Vagina (tissue), 2 donors: ENCODE results near the gene DCLK2. TPM values are rescaled to one million over a fixed set of nuclear protein-coding genes. Genes with fewer than 3 reads are reported as not detected.

Source experiments
- DNase-seq, 2 donors: peaks; one replicate each; pipeline ENCODE4 v3.0.0-alpha.2; 2017; ENCODE audit errors: extremely low spot score in 2 of 2
- H3K27ac ChIP-seq: fragments of 200-600 bp; sonication (generic); one replicate; pipeline ENCODE4 v1.5.1; 2019
- H3K27me3 ChIP-seq: fragments of 200-600 bp; sonication (generic); one replicate; pipeline ENCODE4 v1.5.1; 2019
- H3K36me3 ChIP-seq, 2 donors: fragments of 200-600 bp; sonication (generic); one replicate each; pipeline ENCODE4 v1.5.1; 2017 to 2019
- H3K4me1 ChIP-seq: fragments of 200-600 bp; sonication (generic); one replicate; pipeline ENCODE4 v1.5.1; 2019
- H3K4me3 ChIP-seq, 2 donors: fragments of 200-600 bp; sonication (generic); 1 replicate in 1 of 2; 2 replicates in 1 of 2; pipeline ENCODE4 v1.5.1; 2016 to 2019
- H3K9me3 ChIP-seq: fragments of 200-600 bp; sonication (generic); one replicate; pipeline ENCODE4 v1.5.1; 2019
- POLR2A ChIP-seq, 2 donors: fragments of 450-650 bp; IDR thresholded peaks; one replicate each; pipeline ENCODE4 v1.6.1; 2017; ENCODE audit warnings: antibody characterized with exemption in 2 of 2, mild to moderate bottlenecking in 2 of 2, moderate library complexity in 2 of 2
- POLR2AphosphoS5 ChIP-seq, 2 donors: sonication (generic); formaldehyde crosslinking; IDR thresholded peaks; one replicate each; pipeline ENCODE4 v1.9.0; 2017; ENCODE audit warnings: antibody characterized with exemption in 2 of 2, mild to moderate bottlenecking in 2 of 2, low read depth in 1 of 2; ENCODE audit not compliant: insufficient read depth in 1 of 2
- intact Hi-C: fragments of 100-400 bp; cut with DNase I; formaldehyde crosslinking; loops from one replicate; pipeline ENCODE4 v1.15.1; 2023
- total RNA-seq: library from RNA; depleted of rRNA; stranded (reverse); fragments of >200 nt; gene quantifications from one replicate; pipeline ENCODE4 v1.2.3, GENCODE V29; 2016
- TF ChIP-seq, protein P1 (sequence below), 3 experiments: fragments of 450-650 bp in 2 of 3; fragments of 200-600 bp in 1 of 3; sonication (generic) in 1 of 3; IDR thresholded peaks; one replicate each; pipeline ENCODE4 v1.5.1; 2017 to 2019; ENCODE audit warnings: antibody characterized with exemption in 3 of 3, mild to moderate bottlenecking in 2 of 3, moderate library complexity in 2 of 3

DCLK2 gene
- total RNA-seq, 1 donor from 2014 or later = 5.9 TPM

DNA sequence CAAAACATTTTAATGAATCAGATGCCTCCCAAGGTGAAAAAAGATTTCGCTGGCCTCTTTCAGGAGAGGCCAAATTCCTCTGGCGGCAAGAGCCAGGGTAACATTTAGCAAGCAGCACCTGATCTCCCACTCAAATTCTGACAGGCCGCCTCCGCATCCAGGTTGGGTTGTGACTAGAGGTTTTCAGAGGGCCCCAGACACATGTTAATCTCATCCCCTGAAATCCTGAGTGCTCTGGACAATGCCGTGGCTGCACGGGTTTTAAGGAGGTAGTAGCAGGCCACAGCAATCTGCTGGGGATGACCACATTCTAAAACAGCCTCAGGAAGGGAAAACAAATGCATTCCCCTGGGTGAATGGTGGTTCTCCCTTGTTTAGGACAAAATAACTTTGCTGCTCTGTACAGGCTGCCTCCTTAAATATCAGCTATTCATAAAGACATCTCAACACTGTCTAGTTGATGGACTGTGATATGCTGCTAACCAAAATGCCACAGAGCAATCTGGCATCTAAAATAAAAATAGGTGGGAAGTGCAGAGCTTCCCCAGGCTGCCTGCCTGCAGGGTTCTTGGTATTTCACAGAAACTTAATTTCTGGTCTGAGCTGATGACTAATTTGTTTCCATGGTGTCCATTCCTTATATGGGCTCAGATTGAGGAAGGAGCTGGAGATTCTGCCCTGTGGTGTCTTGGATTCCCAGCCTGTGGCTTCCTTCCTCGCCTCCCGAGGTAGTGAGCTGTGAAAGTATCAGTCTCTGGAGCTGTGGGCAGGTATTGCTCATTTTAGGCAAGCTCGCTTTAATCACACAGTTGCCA lies 202.0 kb downstream of the DCLK2 start:
- no peak for DNase-seq
- intact Hi-C loops = no loop called here
- Histone ChIP-seq H3K36me3 (peaks cover 0 to 26% of the 10 kb centered on the region in 2 donors), H3K27ac (no peak overlapping the region), H3K4me3 (no peak overlapping the region), H3K4me1 (no peaks in the 10 kb centered on the region), H3K27me3 (no peaks in the 10 kb centered on the region), H3K9me3 (no peaks in the 10 kb centered on the region)
- TF ChIP-seq POLR2AphosphoS5 (IDR thresholded peaks at IDR 0.05; ENCODE audit: insufficient read depth in 1 of 2, low read depth in 1 of 2) = no peak
- TF ChIP-seq, protein P1, sequence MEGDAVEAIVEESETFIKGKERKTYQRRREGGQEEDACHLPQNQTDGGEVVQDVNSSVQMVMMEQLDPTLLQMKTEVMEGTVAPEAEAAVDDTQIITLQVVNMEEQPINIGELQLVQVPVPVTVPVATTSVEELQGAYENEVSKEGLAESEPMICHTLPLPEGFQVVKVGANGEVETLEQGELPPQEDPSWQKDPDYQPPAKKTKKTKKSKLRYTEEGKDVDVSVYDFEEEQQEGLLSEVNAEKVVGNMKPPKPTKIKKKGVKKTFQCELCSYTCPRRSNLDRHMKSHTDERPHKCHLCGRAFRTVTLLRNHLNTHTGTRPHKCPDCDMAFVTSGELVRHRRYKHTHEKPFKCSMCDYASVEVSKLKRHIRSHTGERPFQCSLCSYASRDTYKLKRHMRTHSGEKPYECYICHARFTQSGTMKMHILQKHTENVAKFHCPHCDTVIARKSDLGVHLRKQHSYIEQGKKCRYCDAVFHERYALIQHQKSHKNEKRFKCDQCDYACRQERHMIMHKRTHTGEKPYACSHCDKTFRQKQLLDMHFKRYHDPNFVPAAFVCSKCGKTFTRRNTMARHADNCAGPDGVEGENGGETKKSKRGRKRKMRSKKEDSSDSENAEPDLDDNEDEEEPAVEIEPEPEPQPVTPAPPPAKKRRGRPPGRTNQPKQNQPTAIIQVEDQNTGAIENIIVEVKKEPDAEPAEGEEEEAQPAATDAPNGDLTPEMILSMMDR (IDR thresholded peaks at IDR 0.05) = no peak
- TF ChIP-seq POLR2A (IDR thresholded peaks at IDR 0.05) = no peak

DNA sequence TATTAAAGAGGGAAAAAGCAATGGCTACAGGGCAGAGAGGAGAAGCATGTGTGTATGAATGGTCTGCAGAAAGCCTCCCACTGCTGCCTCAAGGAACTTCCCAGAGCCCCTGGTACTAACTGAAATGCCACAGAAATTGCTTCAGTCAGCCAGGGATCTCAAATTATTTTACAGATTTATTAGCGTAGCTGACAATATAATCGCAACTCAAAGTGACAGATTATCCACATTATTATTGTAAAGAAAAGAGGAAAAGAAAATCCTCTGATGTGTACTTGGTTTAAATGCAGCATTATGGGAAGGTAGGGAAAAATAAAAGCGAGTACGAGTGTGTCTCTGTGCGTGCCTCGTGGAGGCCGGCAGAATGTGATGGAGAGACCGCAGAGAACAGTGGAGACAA lies 202.7 kb downstream of the DCLK2 start:
- Histone ChIP-seq H3K4me3 (no peak overlapping the region), H3K27me3 (no peaks in the 10 kb centered on the region), H3K4me1 (no peaks in the 10 kb centered on the region), H3K36me3 (peaks cover 0 to 26% of the 10 kb centered on the region in 2 donors), H3K27ac (no peak overlapping the region), H3K9me3 (no peaks in the 10 kb centered on the region)
- no peak for DNase-seq
- TF ChIP-seq, protein P1 (IDR thresholded peaks at IDR 0.05) = no peak
- TF ChIP-seq POLR2AphosphoS5 (IDR thresholded peaks at IDR 0.05; ENCODE audit: insufficient read depth in 1 of 2, low read depth in 1 of 2) = no peak
- intact Hi-C loops = no loop called here

GRCh38 chr4:150283689-150284088 lies 205.4 kb downstream of the DCLK2 start:
- no peak for TF ChIP-seq POLR2A (IDR thresholded peaks at IDR 0.05)
- no peak for TF ChIP-seq POLR2AphosphoS5 (IDR thresholded peaks at IDR 0.05; ENCODE audit: insufficient read depth in 1 of 2, low read depth in 1 of 2)
- TF ChIP-seq, protein P1 (IDR thresholded peaks at IDR 0.05) = no peak
- H3K4me3 ChIP-seq = no peak overlapping the region
- no peaks in the 10 kb centered on the region for H3K27me3 ChIP-seq
- peaks cover 0 to 14% of the 10 kb centered on the region in 2 donors for H3K36me3 ChIP-seq
- no peak overlapping the region for H3K27ac ChIP-seq
- H3K9me3 ChIP-seq = no peaks in the 10 kb centered on the region
- H3K4me1 ChIP-seq = no peaks in the 10 kb centered on the region
- no peak for DNase-seq
- intact Hi-C loops = no loop called here

- no peak for TF ChIP-seq POLR2AphosphoS5 (IDR thresholded peaks at IDR 0.05; ENCODE audit: insufficient read depth in 1 of 2, low read depth in 1 of 2)
- TF ChIP-seq POLR2A (IDR thresholded peaks at IDR 0.05) = no peak
- TF ChIP-seq, protein P1 (IDR thresholded peaks at IDR 0.05) = no peak
- intact Hi-C loops = no loop called here
These were observed 208.4 kb downstream of the DCLK2 start for GRCh38 chr4:150286656-150287055.

GRCh38 chr4:150289198-150289597 lies 211.0 kb downstream of the DCLK2 start:
- no peak overlapping the region for H3K4me3 ChIP-seq
- H3K27me3 ChIP-seq = no peaks in the 10 kb centered on the region
- no peak for DNase-seq
- no peaks in the 10 kb centered on the region for H3K9me3 ChIP-seq
- no peak overlapping the region for H3K27ac ChIP-seq
- H3K36me3 ChIP-seq = no peaks in the 10 kb centered on the region
- intact Hi-C loops = no loop called here
- no peaks in the 10 kb centered on the region for H3K4me1 ChIP-seq
- TF ChIP-seq POLR2A (IDR thresholded peaks at IDR 0.05) (no peak), POLR2AphosphoS5 (IDR thresholded peaks at IDR 0.05; ENCODE audit: insufficient read depth in 1 of 2, low read depth in 1 of 2) (no peak)
- TF ChIP-seq, protein P1 (IDR thresholded peaks at IDR 0.05) = no peak

More at GRCh38 chr4:150286656-150287055, 208.4 kb downstream of the DCLK2 start:
- no peaks in the 10 kb centered on the region for H3K4me1 ChIP-seq
- no peak for DNase-seq
- no peak overlapping the region for H3K27ac ChIP-seq
- no peaks in the 10 kb centered on the region for H3K9me3 ChIP-seq
- H3K27me3 ChIP-seq = no peaks in the 10 kb centered on the region
- peaks cover 0 to 7% of the 10 kb centered on the region in 2 donors for H3K36me3 ChIP-seq
- H3K4me3 ChIP-seq = no peak overlapping the region
